Dermis blood vessel endothelial cell (primary cell): Measurements from ENCODE around the gene CEP72. TPM values are rescaled to one million over a fixed set of nuclear protein-coding genes. Genes with fewer than 3 reads are reported as not detected.
"Not testable (repeated sequence)": the region's sequence is repeated elsewhere in the genome, so short reads cannot be mapped to it uniquely, and the experiment has no call there.

ENCODE experiments used
- DNase-seq: peaks from one replicate; pipeline ENCODE4 v3.0.0; 2010
- total RNA-seq: library from RNA; depleted of rRNA; stranded (reverse); fragments of >200 nt; gene quantifications from 2 replicates; pipeline ENCODE4 v1.2.3, GENCODE V29; 2014

CEP72 gene
- total RNA-seq, 1 donor from 2014 or later: 2.9 TPM

DNA sequence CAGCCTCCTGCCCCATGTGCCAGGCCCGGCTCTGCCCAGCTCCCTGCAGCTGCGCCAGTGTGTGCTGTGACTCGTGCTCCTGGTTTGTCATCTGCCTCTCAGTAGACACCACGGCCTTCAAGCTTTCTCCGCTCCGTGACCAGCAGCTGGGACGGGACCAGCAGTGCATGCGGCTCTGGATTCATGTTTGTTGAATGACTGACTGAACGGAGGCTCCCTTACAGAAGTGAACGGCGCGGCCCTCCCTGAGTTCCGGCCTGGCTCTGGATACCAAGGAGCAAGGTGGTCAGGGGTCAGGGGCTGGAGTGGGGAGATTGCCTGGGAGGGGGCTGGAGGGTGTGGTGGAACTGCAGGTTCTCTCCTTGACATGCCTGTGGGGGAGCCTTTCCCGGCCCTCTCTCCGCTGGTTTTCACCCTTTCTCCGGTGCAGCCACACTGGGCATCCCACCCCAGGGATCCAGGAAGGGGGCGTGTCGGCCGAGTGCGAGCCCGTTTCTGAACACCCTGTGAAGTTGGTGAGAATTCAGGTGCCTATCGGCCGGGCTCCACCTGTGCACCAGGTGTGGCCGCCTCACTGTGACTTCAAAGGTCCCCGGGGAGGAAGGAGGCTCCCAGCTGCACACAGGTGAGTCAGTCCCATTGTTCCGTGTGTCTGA lies 11.1 kb upstream of the CEP72 start:
- no peak for DNase-seq

- no peak for DNase-seq
Observed at GRCh38 chr5:601771-602465, 10.2 kb upstream of the CEP72 start.

GRCh38 chr5:602466-603035 lies 9.6 kb upstream of the CEP72 start:
- DNase-seq: no peak

GRCh38 chr5:603081-603998 lies 8.8 kb upstream of the CEP72 start:
- no peak for DNase-seq

DNA sequence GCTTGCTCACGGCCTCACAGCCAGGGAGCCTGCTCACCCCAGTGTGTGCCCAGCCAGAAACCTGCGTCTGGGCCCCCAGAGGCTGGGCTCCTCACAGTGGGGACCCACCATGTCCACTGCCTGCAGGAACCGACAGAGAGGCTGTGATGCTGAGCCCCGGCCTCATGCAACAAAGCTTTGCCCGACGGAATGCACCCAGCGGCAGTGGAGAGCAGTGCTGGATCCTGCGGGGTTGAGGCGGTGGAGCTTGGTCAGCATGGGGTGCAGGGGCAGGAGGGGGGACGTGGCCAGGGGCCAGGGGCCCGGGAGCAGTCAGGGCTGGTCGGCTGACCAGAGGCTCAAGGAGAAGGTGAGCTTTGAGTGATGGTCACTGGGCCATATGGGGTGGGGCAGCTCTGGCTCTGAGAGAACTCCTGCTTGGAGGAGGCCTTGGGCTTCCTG lies 7.7 kb upstream of the CEP72 start:
- DNase-seq: no peak

- DNase-seq: not testable (repeated sequence)
Observed at GRCh38 chr5:605090-605489, 7.0 kb upstream of the CEP72 start.

GRCh38 chr5:606061-606460 lies 6.1 kb upstream of the CEP72 start:
- no peak for DNase-seq

- DNase-seq: no peak
Observed at GRCh38 chr5:606526-607399, 5.4 kb upstream of the CEP72 start.

- DNase-seq: no peak
Observed at GRCh38 chr5:607541-608428, 4.4 kb upstream of the CEP72 start.

DNA sequence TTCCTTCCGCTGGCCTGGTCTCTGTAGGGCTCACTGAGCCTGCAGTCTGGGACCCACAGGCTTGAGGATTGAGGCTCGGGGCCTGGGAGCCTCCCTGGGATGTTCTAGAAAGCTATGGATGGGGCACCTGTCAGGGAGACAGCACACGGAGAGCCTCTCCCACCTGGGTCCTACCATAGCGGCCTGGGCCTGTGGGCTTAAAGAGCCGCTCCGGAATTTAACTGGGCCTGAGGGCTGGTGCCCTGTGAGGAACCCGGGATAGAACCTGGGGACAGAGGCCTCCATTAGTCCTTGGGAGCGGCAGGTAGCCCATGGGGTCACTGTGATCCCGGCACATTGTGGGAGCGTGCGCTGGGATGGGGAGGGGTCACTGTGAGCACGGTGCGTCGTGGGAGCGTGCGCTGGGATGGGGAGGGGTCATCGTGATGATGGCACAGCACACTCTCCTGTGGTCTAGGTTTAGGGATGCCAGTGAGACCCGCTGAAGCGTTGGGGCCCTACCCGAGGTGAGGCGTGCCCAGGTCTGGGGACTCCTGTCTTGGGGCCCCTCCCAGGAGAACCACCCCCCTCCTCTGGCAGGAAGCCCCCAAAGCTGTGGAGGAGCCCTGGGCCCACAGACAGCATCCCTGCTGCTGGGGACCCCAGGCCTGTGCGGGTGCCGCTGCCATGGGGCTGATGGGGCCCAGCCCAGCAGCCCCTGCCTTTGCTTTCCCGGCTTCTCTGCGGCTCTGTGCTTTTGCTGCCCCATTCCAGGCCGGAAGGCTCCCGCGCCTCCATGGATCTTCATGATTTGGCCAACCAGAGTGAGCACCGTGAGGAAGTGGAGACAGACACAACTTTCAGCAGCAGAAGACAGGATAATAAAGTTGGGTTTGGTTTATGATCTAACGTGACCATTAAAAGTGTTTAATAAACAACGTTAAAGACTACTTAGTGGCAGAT lies 3.4 kb upstream of the CEP72 start:
- DNase-seq: no peak

DNA sequence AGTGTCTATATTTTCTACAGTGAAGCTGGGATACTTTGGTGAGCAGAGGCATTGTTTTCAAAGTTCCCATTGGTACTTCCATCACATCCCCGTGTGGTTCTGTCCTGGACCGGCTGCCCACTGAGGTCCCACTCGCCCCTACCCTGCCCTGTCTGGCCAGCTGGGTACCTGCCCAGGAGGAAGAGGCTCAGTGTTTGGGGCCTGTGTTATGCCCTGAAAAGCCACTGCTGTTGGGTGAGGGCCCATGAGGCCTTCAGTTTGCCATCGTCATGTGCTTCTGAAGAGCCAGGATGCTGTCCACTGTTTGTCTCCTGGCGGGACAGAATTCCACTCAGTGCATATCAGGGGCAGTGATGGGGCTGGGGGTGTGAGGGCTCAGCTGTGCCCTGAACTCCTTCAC lies 2.6 kb upstream of the CEP72 start:
- DNase-seq: no peak

DNA sequence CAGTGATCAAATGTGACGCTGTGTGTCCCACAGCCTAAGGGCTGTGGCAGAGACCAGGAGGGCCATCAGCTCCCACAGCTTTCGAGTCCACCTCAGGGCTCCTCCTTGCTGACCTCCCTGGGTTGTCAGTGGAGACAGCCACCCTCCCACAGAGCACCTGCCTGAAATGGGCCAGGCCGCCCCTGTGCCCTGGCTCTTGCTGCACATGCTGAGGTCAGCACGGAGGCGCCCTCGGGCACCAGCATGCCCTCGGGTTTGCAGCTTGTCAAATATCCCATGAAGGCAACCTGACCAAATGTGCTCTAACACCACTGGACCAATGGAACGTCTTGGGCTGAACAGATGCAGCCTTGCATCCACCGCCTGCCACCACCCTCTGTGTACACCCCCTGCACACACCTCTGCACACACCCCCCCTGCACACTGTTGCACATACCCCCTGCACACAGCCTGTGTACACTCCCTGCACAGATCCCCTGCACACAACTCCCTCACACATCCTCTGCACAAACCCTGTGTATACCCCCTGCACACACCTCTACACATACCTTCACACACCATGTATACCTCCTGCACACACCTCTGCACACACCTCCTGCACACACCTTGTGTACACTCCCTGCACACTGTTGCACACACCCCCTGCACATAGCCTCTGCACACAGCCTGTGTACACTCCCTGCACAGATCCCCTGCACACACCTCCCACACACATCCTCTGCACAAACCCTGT lies 2.0 kb upstream of the CEP72 start:
- no peak for DNase-seq

GRCh38 chr5:610744-611730 lies 1.1 kb upstream of the CEP72 start:
- no peak for DNase-seq

GRCh38 chr5:612498-613424 lies 621 bp downstream of the CEP72 start:
- peak; percentile 23 for DNase-seq

GRCh38 chr5:616484-617039 lies 4.4 kb downstream of the CEP72 start:
- DNase-seq: peak; percentile 6

DNA sequence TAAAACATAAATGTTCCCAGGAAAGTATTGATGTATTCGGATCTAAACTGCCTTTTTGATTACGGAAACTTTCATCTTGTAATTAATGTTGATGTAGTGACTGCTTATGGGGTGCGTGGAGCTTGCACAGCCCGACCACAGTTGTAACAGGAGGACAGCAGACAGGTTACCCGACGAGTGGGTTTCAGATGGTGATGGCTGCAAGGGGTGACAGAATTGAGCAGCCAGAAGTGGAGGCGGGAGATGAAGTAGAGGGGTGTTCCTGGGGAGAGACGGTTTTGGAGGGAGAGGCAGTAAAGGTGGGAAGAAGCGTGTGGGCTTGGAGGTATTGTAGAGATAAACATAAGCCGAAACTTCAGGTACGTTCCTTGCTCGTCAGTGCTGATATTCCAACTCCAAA lies 5.8 kb downstream of the CEP72 start:
- DNase-seq: no peak
